NCI-H524 treated with DMSO at 0.1 percent for 48 hours (cell line): ENCODE results near the gene MYO15B.

ENCODE experiments used
- DNase-seq: peaks from one replicate; lab custom pipeline; 2025; lab: John Stamatoyannopoulos, UW

MYO15B gene

GRCh38 chr17:75665981-75666380 lies 78.4 kb downstream of the MYO15B start:
- DNase-seq = no peak

GRCh38 chr17:75666959-75667790 lies 79.6 kb downstream of the MYO15B start, which contains the start of the genes RECQL5 and SAP30BP:
Gene RECQL5, minus strand, starts transcription at chr17:75667154. Its CDS starts 597 bp downstream, at chr17:75666557.
Gene SAP30BP, plus strand, starts transcription at chr17:75667338. Its CDS starts 35 bp downstream, at chr17:75667373.
- peak; percentile 98 for DNase-seq

- DNase-seq = no peak
Measured at GRCh38 chr17:75667825-75668224, 80.2 kb downstream of the MYO15B start.

GRCh38 chr17:75668489-75668888 lies 80.9 kb downstream of the MYO15B start:
- no peak for DNase-seq

GRCh38 chr17:75670868-75671267 lies 83.3 kb downstream of the MYO15B start:
- DNase-seq = no peak

GRCh38 chr17:75672011-75672410 lies 84.4 kb downstream of the MYO15B start:
- no peak for DNase-seq

- no peak for DNase-seq
Measured at GRCh38 chr17:75673487-75673886, 85.9 kb downstream of the MYO15B start.
